Measurements from ENCODE around the gene OR52N1. TPM values are rescaled to one million over a fixed set of nuclear protein-coding genes. Genes with fewer than 3 reads are reported as not detected.

The OR52N1 gene
- total RNA-seq, 1 experiment from 2014 or later, result not detected

- POLR2A ChIA-PET, result no interaction called here
- RAD21 ChIA-PET (ENCODE audit: low non-redundant PET in 1 of 2, low total read pairs in 2 of 2, uncharacterized antibody in 2 of 2, unreplicated experiment in 2 of 2), result no interaction called here
- no peak overlapping the region for H3K4me3 ChIP-seq (replicated peaks in 1 of 2; ENCODE audit: low read depth in 1 of 2, low read length in 2 of 2)
- ATAC-seq (no peak), DNase-seq (ENCODE audit: low read depth, low spot score) (no peak)
- TF ChIP-seq SRF (IDR thresholded peaks at IDR 0.05; ENCODE audit: low read depth) (no peak), MAX (IDR thresholded peaks at IDR 0.05) (no peak), POLR2AphosphoS5 (IDR thresholded peaks at IDR 0.05; ENCODE audit: low read depth, low read length) (no peak), EZH2phosphoT487 (IDR thresholded peaks at IDR 0.05; ENCODE audit: borderline replicate concordance) (no peak), CBX3 (IDR thresholded peaks at IDR 0.05; ENCODE audit: low read depth) (no peak)
- H3K79me2 ChIP-seq (ENCODE audit: insufficient read depth, low read length), result no peaks in the 10 kb centered on the region
- no peaks in the 10 kb centered on the region for H3K9me3 ChIP-seq (ENCODE audit: control insufficient read depth in 1 of 2, insufficient read depth in 1 of 2, low read depth in 1 of 2, low read length in 2 of 2)
- H3K36me3 ChIP-seq (ENCODE audit: control insufficient read depth in 1 of 2, insufficient read depth in 2 of 2, low read length in 2 of 2), result no peaks in the 10 kb centered on the region
- no peak overlapping the region for H3K4me2 ChIP-seq (ENCODE audit: low read length)
- H3K27ac ChIP-seq (ENCODE audit: low read depth, low read length), result no peak overlapping the region
- H4K20me1 ChIP-seq (ENCODE audit: insufficient read depth), result no peaks in the 10 kb centered on the region
- no peak overlapping the region for H2AFZ ChIP-seq (ENCODE audit: low read depth, low read length, poor library complexity, severe bottlenecking)
- H3K27me3 ChIP-seq (ENCODE audit: insufficient read depth, low read length), result peaks cover 71% of the 10 kb centered on the region
- CTCF ChIA-PET, result interaction anchor here (1.6 kb wide), 1 partner anchor 12 kb away, joined by 4 read pairs; a partner anchor contains a TSS
- no peaks in the 10 kb centered on the region for H3K9me2 ChIP-seq (ENCODE audit: insufficient read depth)
- H3K9ac ChIP-seq (ENCODE audit: low read length), result no peak overlapping the region
- no peaks in the 10 kb centered on the region for H3K4me1 ChIP-seq (ENCODE audit: control insufficient read depth in 1 of 2, insufficient read depth in 2 of 2, low read length in 2 of 2)
- intact Hi-C loops (cut with micrococcal nuclease), result no loop called here
- BruUV-seq (replicated peaks), result no TSS peak
These were observed 41.2 kb downstream of the OR52N1 start for GRCh38 chr11:5749836-5750235.

DNA sequence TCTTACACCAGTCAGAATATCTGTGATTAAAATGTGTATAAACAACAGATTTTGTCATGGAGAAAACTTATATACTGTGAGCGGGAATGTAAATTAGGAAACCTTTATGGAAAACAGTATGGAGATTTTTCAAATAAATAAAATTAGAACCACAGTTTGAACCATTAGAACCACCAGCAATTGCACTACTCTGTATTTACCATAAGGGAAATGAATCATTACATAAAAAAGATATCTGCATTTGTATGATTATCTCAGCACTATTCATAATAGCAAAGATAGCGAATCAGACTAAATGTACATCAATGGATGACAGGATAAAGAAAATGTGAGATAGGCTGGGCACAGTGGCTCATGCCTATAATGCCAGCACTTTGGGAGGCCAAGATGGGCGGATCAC lies 44.5 kb downstream of the OR52N1 start:
- no peak overlapping the region for H3K9ac ChIP-seq (ENCODE audit: low read length)
- no peaks in the 10 kb centered on the region for H3K9me3 ChIP-seq (ENCODE audit: control insufficient read depth in 1 of 2, insufficient read depth in 1 of 2, low read depth in 1 of 2, low read length in 2 of 2)
- H3K27ac ChIP-seq (ENCODE audit: low read depth, low read length), result no peak overlapping the region
- H3K36me3 ChIP-seq (ENCODE audit: control insufficient read depth in 1 of 2, insufficient read depth in 2 of 2, low read length in 2 of 2), result no peaks in the 10 kb centered on the region
- no peak overlapping the region for H3K4me2 ChIP-seq (ENCODE audit: low read length)
- no peak for ATAC-seq
- no peaks in the 10 kb centered on the region for H3K9me2 ChIP-seq (ENCODE audit: insufficient read depth)
- no peak overlapping the region for H3K4me3 ChIP-seq (replicated peaks in 1 of 2; ENCODE audit: low read depth in 1 of 2, low read length in 2 of 2)
- no peaks in the 10 kb centered on the region for H3K79me2 ChIP-seq (ENCODE audit: insufficient read depth, low read length)
- POLR2A ChIA-PET, result no interaction called here
- no peak for DNase-seq (ENCODE audit: low read depth, low spot score)
- intact Hi-C loops (cut with micrococcal nuclease), result no loop called here
- CTCF ChIA-PET, result no interaction called here
- H3K27me3 ChIP-seq (ENCODE audit: insufficient read depth, low read length), result peaks cover 72% of the 10 kb centered on the region
- no peaks in the 10 kb centered on the region for H4K20me1 ChIP-seq (ENCODE audit: insufficient read depth)
- TF ChIP-seq JUND (IDR thresholded peaks at IDR 0.05) (no peak), YY1 (IDR thresholded peaks at IDR 0.05; ENCODE audit: extremely low read depth, insufficient replicate concordance, low read depth, low read length) (no peak), SRF (IDR thresholded peaks at IDR 0.05; ENCODE audit: low read depth) (no peak), EZH2phosphoT487 (IDR thresholded peaks at IDR 0.05; ENCODE audit: borderline replicate concordance) (no peak), MAX (IDR thresholded peaks at IDR 0.05) (no peak), RAD21 (IDR thresholded peaks at IDR 0.05; ENCODE audit: low read depth) (no peak), CEBPB (IDR thresholded peaks at IDR 0.05; ENCODE audit: low read depth) (no peak)
- TF ChIP-seq, protein P1, sequence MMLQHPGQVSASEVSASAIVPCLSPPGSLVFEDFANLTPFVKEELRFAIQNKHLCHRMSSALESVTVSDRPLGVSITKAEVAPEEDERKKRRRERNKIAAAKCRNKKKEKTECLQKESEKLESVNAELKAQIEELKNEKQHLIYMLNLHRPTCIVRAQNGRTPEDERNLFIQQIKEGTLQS (IDR thresholded peaks at IDR 0.05), result no peak
- H3K4me1 ChIP-seq (ENCODE audit: control insufficient read depth in 1 of 2, insufficient read depth in 2 of 2, low read length in 2 of 2), result no peaks in the 10 kb centered on the region
- BruUV-seq (replicated peaks), result no TSS peak
- RAD21 ChIA-PET (ENCODE audit: low non-redundant PET in 1 of 2, low total read pairs in 2 of 2, uncharacterized antibody in 2 of 2, unreplicated experiment in 2 of 2), result no interaction called here
- H2AFZ ChIP-seq (ENCODE audit: low read depth, low read length, poor library complexity, severe bottlenecking), result no peak overlapping the region
